Measurements from ENCODE around the gene RYR2.

DNA sequence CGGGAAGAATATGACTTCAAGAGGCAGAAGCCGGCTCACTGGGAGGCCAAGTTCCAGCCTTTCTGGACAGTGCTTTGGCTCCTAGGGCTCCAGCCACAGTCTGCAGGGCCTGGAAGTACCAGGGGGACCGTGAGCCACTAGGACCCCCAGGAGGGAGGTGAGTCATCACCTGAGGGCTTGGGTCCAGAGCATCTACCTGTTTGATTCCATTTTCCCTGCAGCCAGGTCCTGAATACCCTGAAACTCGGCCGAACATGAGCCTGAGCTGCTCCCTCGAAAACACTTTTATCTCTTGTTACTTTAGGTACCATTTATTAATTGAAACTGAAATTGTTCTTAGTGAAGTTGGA lies 164.1 kb downstream of the RYR2 start:
- TF ChIP-seq CTCF (IDR thresholded peaks at IDR 0.05; ENCODE audit: poor library complexity) (no peak), EZH2 (IDR thresholded peaks at IDR 0.05; ENCODE audit: borderline replicate concordance) (no peak), EZH2phosphoT487 (IDR thresholded peaks at IDR 0.05; ENCODE audit: low read depth, severe bottlenecking, unreplicated experiment) (no peak)

All from hepatocyte (in vitro differentiated cells).